GM21423 (cell line): ENCODE data around the gene CLCC1.
"Not testable (repeated sequence)": the region's sequence is repeated elsewhere in the genome, so short reads cannot be mapped to it uniquely, and the experiment has no call there.

ENCODE experiments used
- ATAC-seq: cut with Tn5 transposase; IDR thresholded peaks from one replicate; pipeline ENCODE4 v1.9.1; 2021; ENCODE audit warnings: mild to moderate bottlenecking, moderate library complexity; ENCODE audit not compliant: unreplicated experiment

The CLCC1 gene

GRCh38 chr1:108963052-108963686 lies at the start of gene CLCC1:
Gene CLCC1 (minus strand): TSS chr1:108963484. CDS start chr1:108950437, 13,047 bp downstream.
- peak; percentile 93 for ATAC-seq

GRCh38 chr1:109011335-109011734 lies 48.1 kb upstream of the CLCC1 start:
- no peak for ATAC-seq

- not testable (repeated sequence) for ATAC-seq
Observed at GRCh38 chr1:108996622-108997021, 33.3 kb upstream of the CLCC1 start.

GRCh38 chr1:108983114-108983513 lies 19.8 kb upstream of the CLCC1 start:
- ATAC-seq: no peak

GRCh38 chr1:108976658-108977057 lies 13.4 kb upstream of the CLCC1 start:
- no peak for ATAC-seq

- no peak for ATAC-seq
Observed at GRCh38 chr1:108972951-108973350, 9.7 kb upstream of the CLCC1 start.

- ATAC-seq: no peak
Observed at GRCh38 chr1:108969346-108969745, 6.1 kb upstream of the CLCC1 start.

GRCh38 chr1:108962681-108963051 lies 618 bp downstream of the CLCC1 start:
- no peak for ATAC-seq

GRCh38 chr1:108961752-108962486 lies 1.4 kb downstream of the CLCC1 start:
- ATAC-seq: no peak

- no peak for ATAC-seq
Observed at GRCh38 chr1:108961198-108961597, 2.1 kb downstream of the CLCC1 start.

- no peak for ATAC-seq
Observed at GRCh38 chr1:108960719-108961118, 2.6 kb downstream of the CLCC1 start.

- ATAC-seq: no peak
Observed at GRCh38 chr1:108957888-108958287, 5.4 kb downstream of the CLCC1 start.

- no peak for ATAC-seq
Observed at GRCh38 chr1:108955881-108956280, 7.4 kb downstream of the CLCC1 start.

GRCh38 chr1:108955111-108955510 lies 8.2 kb downstream of the CLCC1 start:
- no peak for ATAC-seq

GRCh38 chr1:108953452-108953851 lies 9.8 kb downstream of the CLCC1 start:
- no peak for ATAC-seq

- no peak for ATAC-seq
Observed at GRCh38 chr1:108951242-108951641, 12.0 kb downstream of the CLCC1 start.

- ATAC-seq: no peak
Observed at GRCh38 chr1:108949044-108949443, 14.2 kb downstream of the CLCC1 start.

- no peak for ATAC-seq
Observed at GRCh38 chr1:108947871-108948525, 15.3 kb downstream of the CLCC1 start.

- no peak for ATAC-seq
Observed at GRCh38 chr1:108936170-108936569, 27.1 kb downstream of the CLCC1 start.

- ATAC-seq: no peak
Observed at GRCh38 chr1:108933944-108934343, 29.3 kb downstream of the CLCC1 start.

- not testable (repeated sequence) for ATAC-seq
Observed at GRCh38 chr1:108927565-108927964, 35.7 kb downstream of the CLCC1 start.

- no peak for ATAC-seq
Observed at GRCh38 chr1:108925920-108926319, 37.4 kb downstream of the CLCC1 start.
